Panc1 (cell line): ENCODE results near the gene CD226.

Source experiments
- CTCF ChIP-seq: fragments of 450-650 bp; IDR thresholded peaks from 2 replicates; pipeline ENCODE4 v1.5.1; 2017; ENCODE audit warnings: mild to moderate bottlenecking
- SIN3A ChIP-seq: IDR thresholded peaks from 2 replicates; pipeline ENCODE4 v1.6.1; 2012; ENCODE audit warnings: low read depth, mild to moderate bottlenecking, low read length, moderate library complexity, borderline replicate concordance; ENCODE audit not compliant: insufficient read depth

- no peak for TF ChIP-seq SIN3A
- no peak for TF ChIP-seq CTCF
Measured at GRCh38 chr18:69951182-69951581, 3.5 kb upstream of the CD226 start.
